Measurements from ENCODE around the gene FCSK. TPM values are rescaled to one million over a fixed set of nuclear protein-coding genes. Genes with fewer than 3 reads are reported as not detected.

Gene FCSK
- total and polyA plus RNA-seq, 10 of the 15 experiments (the other 5 are each of a cell fraction or from before 2014, with no cell fraction given): 0.60 to 17.6 (median 7.4) TPM

DNA sequence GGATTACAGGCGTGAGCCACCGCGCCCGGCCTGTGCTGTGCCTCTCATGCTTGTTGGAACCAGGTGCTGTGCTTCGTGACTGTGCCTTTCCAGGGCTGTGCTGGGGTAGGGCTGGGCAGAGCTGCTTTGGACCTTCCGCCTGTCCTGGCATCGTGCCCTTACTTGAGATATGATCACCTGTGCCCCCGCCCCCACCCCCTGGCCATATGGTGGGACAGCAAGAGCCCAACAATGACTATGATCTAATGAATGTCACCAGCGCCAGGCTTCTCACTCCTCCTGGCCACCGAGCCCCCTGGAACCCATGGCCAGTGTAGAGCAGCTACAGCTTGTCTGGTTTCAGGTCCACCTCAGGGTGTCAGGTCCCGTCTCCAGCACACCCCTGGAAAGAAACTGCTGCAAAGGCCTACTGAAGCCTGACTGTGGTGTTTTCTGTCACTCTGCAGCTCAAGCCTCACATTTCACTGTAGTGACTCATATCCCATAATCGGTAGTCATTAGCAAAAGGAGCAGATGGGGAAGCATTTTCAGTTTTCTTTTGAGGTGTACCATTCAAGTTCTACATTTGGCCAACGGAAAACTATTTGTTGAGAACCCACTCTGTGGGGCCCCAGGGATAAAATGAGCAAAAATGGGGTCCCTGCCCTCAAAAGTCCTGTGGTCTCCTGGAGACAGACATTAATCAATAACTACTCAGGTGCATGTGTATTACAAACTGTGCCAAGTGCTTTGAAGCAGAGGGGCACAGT, 22.1 kb downstream of the FCSK start:
- H3K79me2 ChIP-seq (ENCODE audit: control insufficient read depth, insufficient read depth, low read length): no peaks in the 10 kb centered on the region
- peak; percentile 96 for DNase-seq (ENCODE audit: low read depth, low spot score)
- H3K9ac ChIP-seq (ENCODE audit: control insufficient read depth, insufficient read depth, low read length): peak overlapping the region; percentile 53; the same call in 1 of the 2 replicates
- FAIRE-seq: peak; percentile 100
- H3K9me3 ChIP-seq (replicated peaks; ENCODE audit: control insufficient read depth, insufficient read depth, low read length): no peaks in the 10 kb centered on the region
- peak overlapping the region; percentile 73 for H3K4me2 ChIP-seq (ENCODE audit: control insufficient read depth, insufficient read depth)
- peaks cover 27% of the 10 kb centered on the region for H3K4me1 ChIP-seq (ENCODE audit: control insufficient read depth, insufficient read depth, low read length)
- no peaks in the 10 kb centered on the region for H4K20me1 ChIP-seq (ENCODE audit: control insufficient read depth, insufficient read depth)
- peak; percentile 95 for ATAC-seq
- peaks cover 10 to 17% of the 10 kb centered on the region in 2 experiments; a peak in 3 of 4 replicates for H3K36me3 ChIP-seq (ENCODE audit: control insufficient read depth in 2 of 2, insufficient read depth in 2 of 2, low read length in 1 of 2)
- RAD21 ChIA-PET (ENCODE audit: unreplicated experiment): interaction anchor here (0.9 to 3.2 kb wide), 11 partner anchors 19 to 130 kb away, joined by 3 to 19 read pairs (median 5); partner anchors contain the start of gene DDX19A
- intact Hi-C loops (cut with micrococcal nuclease; ENCODE audit: unreplicated experiment) (loop anchor here (1.0 to 2.0 kb wide), 5 partner anchors 22 to 96 kb away; partner anchors contain the start of genes COG4, FCSK, SF3B3 and ST3GAL2), in situ Hi-C loops (cut with MboI) (no loop called here)
- H3K27me3 ChIP-seq (replicated peaks in 1 of 2; ENCODE audit: control insufficient read depth in 2 of 2, insufficient read depth in 2 of 2, low read length in 1 of 2): no peaks in the 10 kb centered on the region
- H2AFZ ChIP-seq (ENCODE audit: control insufficient read depth, low read depth, low read length): peak overlapping the region; percentile 58
- BruUV-seq (replicated peaks): no TSS peak
- 16% methylated on average over 13 of the region's 13 CpGs for WGBS (ENCODE audit: insufficient coverage, insufficient replicate concordance, low lambda C conversion rate, missing lambda C conversion rate)
- peak overlapping the region; percentile 84 for H3K27ac ChIP-seq (ENCODE audit: control insufficient read depth, insufficient read depth)
- SMC1A ChIA-PET (ENCODE audit: uncharacterized antibody, unreplicated experiment): interaction anchor here (0.8 to 3.3 kb wide), 14 partner anchors 11 to 108 kb away, joined by 3 to 11 read pairs (median 4); partner anchors contain the start of genes FCSK and ST3GAL2
- CTCF ChIA-PET: interaction anchor here (0.6 to 1.3 kb wide), 6 partner anchors 21 to 74 kb away, joined by 3 to 6 read pairs (median 4); no protein-coding TSS in a partner anchor
- POLR2A ChIA-PET: interaction anchor here (0.6 to 2.4 kb wide), 9 partner anchors 38 to 102 kb away, joined by 3 to 16 read pairs (median 5); no protein-coding TSS in a partner anchor
- H3K4me3 ChIP-seq: no peak overlapping the region; the same call in 1 of the 2 replicates
- TF ChIP-seq, protein P1, sequence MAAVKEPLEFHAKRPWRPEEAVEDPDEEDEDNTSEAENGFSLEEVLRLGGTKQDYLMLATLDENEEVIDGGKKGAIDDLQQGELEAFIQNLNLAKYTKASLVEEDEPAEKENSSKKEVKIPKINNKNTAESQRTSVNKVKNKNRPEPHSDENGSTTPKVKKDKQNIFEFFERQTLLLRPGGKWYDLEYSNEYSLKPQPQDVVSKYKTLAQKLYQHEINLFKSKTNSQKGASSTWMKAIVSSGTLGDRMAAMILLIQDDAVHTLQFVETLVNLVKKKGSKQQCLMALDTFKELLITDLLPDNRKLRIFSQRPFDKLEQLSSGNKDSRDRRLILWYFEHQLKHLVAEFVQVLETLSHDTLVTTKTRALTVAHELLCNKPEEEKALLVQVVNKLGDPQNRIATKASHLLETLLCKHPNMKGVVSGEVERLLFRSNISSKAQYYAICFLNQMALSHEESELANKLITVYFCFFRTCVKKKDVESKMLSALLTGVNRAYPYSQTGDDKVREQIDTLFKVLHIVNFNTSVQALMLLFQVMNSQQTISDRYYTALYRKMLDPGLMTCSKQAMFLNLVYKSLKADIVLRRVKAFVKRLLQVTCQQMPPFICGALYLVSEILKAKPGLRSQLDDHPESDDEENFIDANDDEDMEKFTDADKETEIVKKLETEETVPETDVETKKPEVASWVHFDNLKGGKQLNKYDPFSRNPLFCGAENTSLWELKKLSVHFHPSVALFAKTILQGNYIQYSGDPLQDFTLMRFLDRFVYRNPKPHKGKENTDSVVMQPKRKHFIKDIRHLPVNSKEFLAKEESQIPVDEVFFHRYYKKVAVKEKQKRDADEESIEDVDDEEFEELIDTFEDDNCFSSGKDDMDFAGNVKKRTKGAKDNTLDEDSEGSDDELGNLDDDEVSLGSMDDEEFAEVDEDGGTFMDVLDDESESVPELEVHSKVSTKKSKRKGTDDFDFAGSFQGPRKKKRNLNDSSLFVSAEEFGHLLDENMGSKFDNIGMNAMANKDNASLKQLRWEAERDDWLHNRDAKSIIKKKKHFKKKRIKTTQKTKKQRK (IDR thresholded peaks at IDR 0.05; ENCODE audit: low read depth, low read length): no peak
- TF ChIP-seq BCL11A (IDR thresholded peaks at IDR 0.05; ENCODE audit: low read depth, low read length) (peak; percentile 97), NFXL1 (IDR thresholded peaks at IDR 0.05; ENCODE audit: borderline replicate concordance) (no peak), SIN3A (IDR thresholded peaks at IDR 0.05; ENCODE audit: low read depth, low read length) (0 out of 2 replicates have a peak, but pooled peaks have one; percentile 45), CBX3 (IDR thresholded peaks at IDR 0.05; ENCODE audit: borderline replicate concordance, low read depth) (no peak), MEF2B (IDR thresholded peaks at IDR 0.05; ENCODE audit: partially characterized antibody, poor library complexity, severe bottlenecking) (peak; percentile 77), ELK1 (IDR thresholded peaks at IDR 0.05; ENCODE audit: low read depth, low read length) (no peak), STAT3 (IDR thresholded peaks at IDR 0.05; ENCODE audit: low read depth, low read length) (no peak), ZNF217 (IDR thresholded peaks at IDR 0.05) (0 out of 2 replicates have a peak, but pooled peaks have one; percentile 57)
- TF ChIP-seq, protein P2, sequence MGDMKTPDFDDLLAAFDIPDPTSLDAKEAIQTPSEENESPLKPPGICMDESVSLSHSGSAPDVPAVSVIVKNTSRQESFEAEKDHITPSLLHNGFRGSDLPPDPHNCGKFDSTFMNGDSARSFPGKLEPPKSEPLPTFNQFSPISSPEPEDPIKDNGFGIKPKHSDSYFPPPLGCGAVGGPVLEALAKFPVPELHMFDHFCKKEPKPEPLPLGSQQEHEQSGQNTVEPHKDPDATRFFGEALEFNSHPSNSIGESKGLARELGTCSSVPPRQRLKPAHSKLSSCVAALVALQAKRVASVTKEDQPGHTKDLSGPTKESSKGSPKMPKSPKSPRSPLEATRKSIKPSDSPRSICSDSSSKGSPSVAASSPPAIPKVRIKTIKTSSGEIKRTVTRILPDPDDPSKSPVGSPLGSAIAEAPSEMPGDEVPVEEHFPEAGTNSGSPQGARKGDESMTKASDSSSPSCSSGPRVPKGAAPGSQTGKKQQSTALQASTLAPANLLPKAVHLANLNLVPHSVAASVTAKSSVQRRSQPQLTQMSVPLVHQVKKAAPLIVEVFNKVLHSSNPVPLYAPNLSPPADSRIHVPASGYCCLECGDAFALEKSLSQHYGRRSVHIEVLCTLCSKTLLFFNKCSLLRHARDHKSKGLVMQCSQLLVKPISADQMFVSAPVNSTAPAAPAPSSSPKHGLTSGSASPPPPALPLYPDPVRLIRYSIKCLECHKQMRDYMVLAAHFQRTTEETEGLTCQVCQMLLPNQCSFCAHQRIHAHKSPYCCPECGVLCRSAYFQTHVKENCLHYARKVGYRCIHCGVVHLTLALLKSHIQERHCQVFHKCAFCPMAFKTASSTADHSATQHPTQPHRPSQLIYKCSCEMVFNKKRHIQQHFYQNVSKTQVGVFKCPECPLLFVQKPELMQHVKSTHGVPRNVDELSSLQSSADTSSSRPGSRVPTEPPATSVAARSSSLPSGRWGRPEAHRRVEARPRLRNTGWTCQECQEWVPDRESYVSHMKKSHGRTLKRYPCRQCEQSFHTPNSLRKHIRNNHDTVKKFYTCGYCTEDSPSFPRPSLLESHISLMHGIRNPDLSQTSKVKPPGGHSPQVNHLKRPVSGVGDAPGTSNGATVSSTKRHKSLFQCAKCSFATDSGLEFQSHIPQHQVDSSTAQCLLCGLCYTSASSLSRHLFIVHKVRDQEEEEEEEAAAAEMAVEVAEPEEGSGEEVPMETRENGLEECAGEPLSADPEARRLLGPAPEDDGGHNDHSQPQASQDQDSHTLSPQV (IDR thresholded peaks at IDR 0.05): no peak
